Activated T-cell treated with anti-CD3 and anti-CD28 coated beads, Interleukin-2, amount 50 U/mL, for 24 hours (primary cell): ENCODE data around the gene TMBIM1.
A peak's percentile ranks its signal among the peaks of the same experiment; 100 is the strongest.

Experiments
- DNase-seq: peaks from one replicate; pipeline ENCODE4 v3.0.0-alpha.2; 2020
- H3K27ac Mint-ChIP-seq: 2 replicates; pipeline ENCODE4 v1.8.0; 2020; ENCODE audit warnings: mild to moderate bottlenecking, mixed read lengths
- H3K27me3 Mint-ChIP-seq: 2 replicates; pipeline ENCODE4 v1.8.0; 2020; ENCODE audit warnings: mixed read lengths
- H3K36me3 Mint-ChIP-seq: 2 replicates; pipeline ENCODE4 v1.8.0; 2020; ENCODE audit warnings: low read depth, mixed read lengths
- H3K4me1 Mint-ChIP-seq: 2 replicates; pipeline ENCODE4 v1.8.0; 2020; ENCODE audit warnings: low read depth, mixed read lengths
- H3K4me3 Mint-ChIP-seq: 2 replicates; pipeline ENCODE4 v1.8.0; 2020; ENCODE audit warnings: mild to moderate bottlenecking, moderate library complexity, mixed read lengths
- H3K9me3 Mint-ChIP-seq: 2 replicates; pipeline ENCODE4 v1.8.0; 2020; ENCODE audit warnings: mixed read lengths

Gene TMBIM1, protein sequence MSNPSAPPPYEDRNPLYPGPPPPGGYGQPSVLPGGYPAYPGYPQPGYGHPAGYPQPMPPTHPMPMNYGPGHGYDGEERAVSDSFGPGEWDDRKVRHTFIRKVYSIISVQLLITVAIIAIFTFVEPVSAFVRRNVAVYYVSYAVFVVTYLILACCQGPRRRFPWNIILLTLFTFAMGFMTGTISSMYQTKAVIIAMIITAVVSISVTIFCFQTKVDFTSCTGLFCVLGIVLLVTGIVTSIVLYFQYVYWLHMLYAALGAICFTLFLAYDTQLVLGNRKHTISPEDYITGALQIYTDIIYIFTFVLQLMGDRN

DNA sequence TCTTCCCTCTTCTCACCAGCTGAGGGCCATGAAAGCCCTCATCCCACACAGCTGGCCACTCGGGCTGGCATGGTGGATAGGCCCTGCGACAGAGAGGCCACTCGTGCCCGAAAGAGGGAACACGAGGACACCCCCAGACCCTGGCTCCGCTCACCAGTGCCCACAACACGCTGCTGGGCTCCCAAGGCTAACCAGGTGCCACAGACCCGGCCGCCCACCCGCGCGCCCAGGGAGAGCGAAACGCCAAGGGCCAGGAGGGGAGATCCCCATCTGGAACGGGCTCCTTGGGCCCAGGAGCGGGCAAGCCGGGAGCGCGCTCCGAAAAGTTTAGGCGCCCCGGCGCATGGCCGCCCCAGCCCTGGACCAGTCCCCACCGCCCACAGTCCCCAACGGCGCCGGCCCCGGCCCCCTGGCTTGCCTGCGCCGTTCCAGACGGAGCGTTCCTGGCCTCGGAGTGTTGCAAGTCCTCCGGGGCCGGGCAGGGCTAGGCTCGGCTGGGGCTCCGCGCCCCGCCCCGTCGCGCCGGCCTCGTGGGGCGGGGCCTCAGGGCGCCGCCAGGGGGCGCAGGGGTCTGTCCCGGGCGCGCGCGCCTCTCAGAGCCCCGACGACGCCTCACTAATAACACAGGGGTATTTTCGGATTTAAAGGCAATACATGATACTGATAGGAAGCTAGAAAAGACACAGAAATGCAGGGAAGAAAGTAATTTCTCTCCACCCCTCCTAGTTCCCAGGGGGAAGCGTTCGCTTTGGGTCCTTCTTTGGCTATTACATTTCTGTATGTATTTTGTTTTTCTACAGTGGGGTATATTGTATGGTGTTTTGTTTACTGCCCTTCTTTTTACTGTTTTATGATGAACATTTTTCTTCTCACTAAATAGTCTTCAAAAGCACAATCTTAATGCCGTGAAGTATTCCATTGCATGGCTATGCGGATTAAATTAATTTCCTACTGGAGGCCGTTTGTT lies at the start of gene TMBIM1:
Gene TMBIM1, minus strand, starts transcription at position 456 of the 967 bp plus-strand sequence. CDS start 10,362 bp downstream, outside the sequence.
- Mint-ChIP-seq H3K4me1 (peaks cover 55% of the 10 kb centered on the region), H3K4me3 (peak within 1 kb of the TSS; percentile 83), H3K27ac (peak within 1 kb of the TSS; percentile 92), H3K27me3 (no peaks in the 10 kb centered on the region), H3K36me3 (peaks cover 21% of the 10 kb centered on the region), H3K9me3 (no peaks in the 10 kb centered on the region)
- DNase-seq = peak; percentile 90

DNA sequence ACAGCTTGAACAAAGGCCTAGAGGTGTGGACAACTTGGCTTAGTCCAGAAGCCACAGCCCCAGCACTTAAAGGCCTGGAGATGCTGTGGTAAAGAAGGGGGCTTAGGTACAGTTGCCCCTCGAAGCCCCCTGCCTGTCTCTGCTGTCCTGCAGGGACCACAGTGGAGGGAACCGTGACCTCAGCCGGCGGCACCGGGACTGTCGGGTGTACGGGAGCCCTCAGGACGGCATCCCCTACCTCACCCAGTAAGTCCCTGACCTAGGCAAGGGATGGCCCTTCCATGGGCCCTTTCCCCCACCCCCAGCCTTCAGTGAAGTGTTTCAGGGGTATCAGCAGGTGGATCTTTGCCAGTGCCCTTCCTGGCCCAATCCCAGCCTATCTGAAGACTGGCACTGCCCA lies 49.1 kb upstream of the TMBIM1 start:
- no peaks in the 10 kb centered on the region for H3K27me3 Mint-ChIP-seq
- H3K9me3 Mint-ChIP-seq = no peaks in the 10 kb centered on the region
- H3K27ac Mint-ChIP-seq = no peak overlapping the region
- no peak overlapping the region for H3K4me3 Mint-ChIP-seq
- no peaks in the 10 kb centered on the region for H3K4me1 Mint-ChIP-seq
- H3K36me3 Mint-ChIP-seq = no peaks in the 10 kb centered on the region
- no peak for DNase-seq

DNA sequence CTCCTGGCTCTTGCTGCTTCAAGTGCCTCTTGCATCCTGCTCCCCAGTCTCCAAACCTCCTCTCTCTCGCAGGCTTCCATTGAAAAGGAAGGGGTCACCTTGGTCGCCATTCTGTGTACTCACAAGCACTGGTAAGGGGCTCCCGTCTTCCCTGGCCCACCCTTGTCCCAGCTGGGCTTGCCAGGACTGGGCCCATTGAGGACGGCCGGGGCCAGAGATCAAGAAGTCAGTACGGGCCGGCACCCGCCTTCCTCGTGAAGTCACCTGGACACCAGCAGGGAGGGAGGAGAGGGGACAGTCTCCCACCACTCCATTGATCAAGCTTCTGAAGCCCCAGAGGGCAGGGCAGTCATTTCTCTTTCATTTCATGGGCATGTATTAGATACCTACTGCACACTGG lies 48.4 kb upstream of the TMBIM1 start:
- Mint-ChIP-seq H3K9me3 (no peaks in the 10 kb centered on the region), H3K4me3 (no peak overlapping the region), H3K36me3 (no peaks in the 10 kb centered on the region), H3K27me3 (no peaks in the 10 kb centered on the region), H3K4me1 (no peaks in the 10 kb centered on the region), H3K27ac (no peak overlapping the region)
- DNase-seq = no peak

DNA sequence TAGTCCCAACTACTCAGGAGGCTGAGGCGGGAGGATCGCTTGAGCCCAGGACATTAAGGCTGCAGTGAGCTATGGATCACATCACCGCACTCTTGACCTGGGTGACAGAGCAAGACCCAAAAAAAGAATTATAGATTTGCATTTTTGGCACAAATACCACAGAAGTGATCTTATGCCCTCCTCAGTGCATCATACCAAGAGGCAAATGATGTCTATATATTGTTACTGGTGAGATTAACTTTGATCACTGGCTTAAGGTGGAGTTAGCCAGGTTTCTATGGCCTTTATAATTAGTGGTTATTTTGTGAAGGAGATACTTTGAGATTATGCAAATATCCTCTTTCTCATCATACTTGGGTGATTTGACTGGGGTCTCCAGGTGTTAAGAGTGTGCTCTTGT lies 42.2 kb upstream of the TMBIM1 start:
- H3K27me3 Mint-ChIP-seq = no peaks in the 10 kb centered on the region
- no peak overlapping the region for H3K27ac Mint-ChIP-seq
- H3K36me3 Mint-ChIP-seq = no peaks in the 10 kb centered on the region
- no peaks in the 10 kb centered on the region for H3K4me1 Mint-ChIP-seq
- no peak for DNase-seq
- no peak overlapping the region for H3K4me3 Mint-ChIP-seq
- no peaks in the 10 kb centered on the region for H3K9me3 Mint-ChIP-seq

DNA sequence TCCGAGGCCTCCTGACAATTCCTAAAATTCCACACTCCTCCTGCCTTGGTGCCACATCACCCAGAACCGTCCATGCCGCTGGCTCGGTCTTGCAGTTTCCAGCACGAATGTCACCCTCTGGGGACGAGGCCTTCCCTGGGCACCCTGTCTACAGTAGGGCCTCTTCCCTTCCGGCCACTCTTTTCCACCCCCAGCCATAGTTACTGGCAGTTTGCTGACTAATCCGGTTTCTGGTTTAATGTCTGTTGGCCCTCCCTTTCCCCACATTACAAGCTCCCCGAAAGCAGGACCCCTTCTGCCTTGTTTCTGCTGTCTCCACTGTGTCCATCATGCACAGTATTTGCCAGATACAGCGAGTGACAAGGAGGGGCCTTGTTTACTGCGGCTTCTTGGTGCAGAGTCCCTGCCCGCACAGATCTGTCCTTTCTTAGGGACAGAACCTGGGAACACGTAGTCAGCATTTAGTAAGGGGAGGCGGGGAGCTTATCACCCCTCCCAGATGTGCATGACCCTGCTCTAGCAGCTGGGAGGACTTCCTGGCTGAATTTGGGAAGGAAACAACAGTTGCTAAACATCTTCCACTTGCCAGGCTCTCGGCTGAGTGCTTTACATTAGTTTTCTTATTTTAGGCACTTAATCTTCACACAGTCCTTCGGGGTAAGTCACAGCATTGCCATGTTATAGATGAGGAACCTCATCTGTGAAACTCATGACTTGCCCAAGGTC lies 40.8 kb upstream of the TMBIM1 start:
- H3K27ac Mint-ChIP-seq = no peak overlapping the region
- H3K4me3 Mint-ChIP-seq = no peak overlapping the region
- H3K4me1 Mint-ChIP-seq = no peaks in the 10 kb centered on the region

DNA sequence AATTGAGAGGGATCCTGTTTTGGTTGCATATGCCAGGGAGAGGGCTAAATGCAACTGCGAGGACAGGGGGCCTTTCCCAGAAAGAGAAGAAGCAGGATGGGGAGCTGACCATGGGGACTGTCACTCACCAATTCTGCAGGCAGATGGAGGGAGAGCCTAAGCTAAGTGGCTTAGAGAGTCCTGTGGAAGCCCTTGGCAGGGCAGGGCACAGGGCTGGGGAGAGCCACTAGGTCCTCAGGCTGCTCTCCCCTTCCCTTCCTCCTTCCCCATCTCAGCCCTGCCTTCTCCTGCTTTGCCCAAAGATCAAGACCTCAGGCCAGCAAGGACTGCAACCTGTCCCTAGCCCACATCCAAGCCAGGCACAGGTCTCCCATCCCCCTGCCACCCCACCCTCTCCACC lies 40.0 kb upstream of the TMBIM1 start:
- no peak overlapping the region for H3K27ac Mint-ChIP-seq
- no peaks in the 10 kb centered on the region for H3K9me3 Mint-ChIP-seq
- H3K27me3 Mint-ChIP-seq = no peaks in the 10 kb centered on the region
- H3K4me3 Mint-ChIP-seq = no peak overlapping the region
- no peaks in the 10 kb centered on the region for H3K36me3 Mint-ChIP-seq
- DNase-seq = no peak
- no peaks in the 10 kb centered on the region for H3K4me1 Mint-ChIP-seq

More for the DNA sequence above, 40.8 kb upstream of the TMBIM1 start:
- Mint-ChIP-seq H3K27me3 (no peaks in the 10 kb centered on the region), H3K36me3 (no peaks in the 10 kb centered on the region), H3K9me3 (no peaks in the 10 kb centered on the region)
- no peak for DNase-seq

DNA sequence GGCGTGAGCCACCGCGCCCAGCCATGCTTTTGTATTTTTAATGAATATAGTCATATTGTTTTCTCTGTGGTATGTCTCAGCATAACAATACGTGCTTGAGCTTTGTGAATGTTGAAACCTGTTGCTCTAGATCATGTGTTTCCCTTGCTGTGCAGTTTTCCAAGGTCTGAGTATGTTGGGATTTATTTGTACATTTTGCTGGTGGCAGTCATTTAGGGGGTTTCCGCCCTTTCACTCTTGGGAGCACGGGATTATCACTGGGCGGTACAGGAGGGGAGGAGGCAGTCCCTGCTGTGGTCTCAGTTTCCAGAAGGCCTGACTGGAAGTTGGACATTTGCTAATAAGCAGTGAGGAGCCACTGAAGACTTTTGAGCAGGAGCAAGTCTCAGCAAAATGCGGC lies 39.4 kb upstream of the TMBIM1 start:
- Mint-ChIP-seq H3K27me3 (no peaks in the 10 kb centered on the region), H3K4me1 (peaks cover 1% of the 10 kb centered on the region), H3K36me3 (no peaks in the 10 kb centered on the region), H3K4me3 (no peak overlapping the region), H3K27ac (no peak overlapping the region), H3K9me3 (no peaks in the 10 kb centered on the region)
- no peak for DNase-seq

DNA sequence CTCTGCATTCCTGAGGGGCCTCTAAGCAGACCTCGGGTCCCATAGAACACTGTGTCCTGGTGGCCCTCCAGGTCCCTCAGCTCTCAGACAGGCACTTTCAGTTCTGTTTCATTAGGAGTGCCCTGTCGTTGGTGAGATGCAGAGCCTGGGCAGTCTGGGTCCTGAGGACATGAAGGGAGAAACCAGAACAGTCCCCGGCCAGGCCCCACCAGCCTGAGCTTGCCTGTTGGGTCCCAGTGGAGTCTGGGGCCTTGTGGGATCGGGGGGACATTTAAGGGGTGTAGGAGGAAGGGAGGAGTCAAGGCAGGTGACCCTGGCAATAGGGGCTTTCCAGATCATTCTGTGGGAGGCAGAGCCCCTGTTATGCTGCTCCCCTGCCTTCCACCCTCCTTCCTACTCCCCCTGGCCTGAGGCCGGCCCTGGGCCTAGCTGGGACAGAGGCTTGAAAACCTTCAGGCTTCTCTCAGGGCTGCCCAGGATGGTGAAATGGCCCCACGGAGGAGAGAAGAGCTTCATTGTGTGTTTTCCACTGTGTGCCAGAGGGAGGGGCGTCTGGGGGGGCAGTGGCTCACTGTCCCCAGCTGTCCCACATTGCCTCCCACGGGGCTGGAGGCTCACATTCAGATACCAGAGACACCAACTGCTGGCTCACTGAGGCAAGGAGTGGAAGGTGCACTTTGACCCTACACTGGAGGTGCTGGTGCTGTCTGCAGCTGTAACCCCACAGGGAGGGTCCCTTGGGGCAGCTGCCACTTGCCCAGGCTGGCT lies 37.7 kb upstream of the TMBIM1 start:
- Mint-ChIP-seq H3K27ac (no peak overlapping the region), H3K4me3 (no peak overlapping the region), H3K36me3 (no peaks in the 10 kb centered on the region), H3K4me1 (peaks cover 14% of the 10 kb centered on the region), H3K9me3 (no peaks in the 10 kb centered on the region), H3K27me3 (no peaks in the 10 kb centered on the region)
- no peak for DNase-seq

DNA sequence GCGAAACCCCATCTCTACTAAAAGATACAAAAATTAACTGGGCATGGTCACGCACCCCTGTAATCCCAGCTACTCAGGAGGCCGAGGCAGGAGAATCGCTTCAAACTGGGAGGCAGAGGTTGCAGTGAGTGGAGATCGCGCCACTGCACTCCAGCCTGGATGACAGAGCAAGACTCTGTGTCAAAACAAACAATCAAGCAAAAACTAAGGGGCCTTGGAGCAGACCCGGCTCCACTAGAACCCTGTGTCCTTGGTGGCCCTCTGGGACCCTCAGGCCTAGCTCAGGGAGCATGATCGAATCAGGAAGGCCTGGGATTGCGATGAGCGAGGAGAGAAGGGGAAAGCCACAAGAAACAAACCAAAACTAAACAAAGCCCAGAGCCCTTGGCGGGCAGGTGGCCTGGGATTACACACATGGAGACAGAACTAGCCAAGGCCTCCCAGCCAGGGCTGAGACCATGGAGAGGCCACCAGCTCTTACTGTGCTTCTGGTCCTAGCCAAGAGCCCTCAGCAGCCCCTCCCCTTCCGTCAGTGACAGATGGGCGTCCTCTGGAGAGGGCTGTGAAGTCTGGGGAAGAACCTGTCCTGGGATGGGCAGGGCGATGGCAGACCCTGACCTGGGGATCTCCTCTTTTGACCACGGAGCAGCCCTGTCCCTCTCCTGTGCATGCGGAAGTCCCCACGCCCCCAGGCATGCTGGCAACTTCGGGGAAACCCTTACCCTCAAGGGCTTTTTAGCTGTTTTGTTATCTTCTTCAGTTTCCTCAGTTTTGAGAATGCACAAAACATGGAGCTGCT lies 36.9 kb upstream of the TMBIM1 start:
- DNase-seq = no peak
- Mint-ChIP-seq H3K4me3 (no peak overlapping the region), H3K27ac (no peak overlapping the region), H3K27me3 (peaks cover 1% of the 10 kb centered on the region), H3K4me1 (peaks cover 17% of the 10 kb centered on the region), H3K36me3 (no peaks in the 10 kb centered on the region), H3K9me3 (no peaks in the 10 kb centered on the region)

DNA sequence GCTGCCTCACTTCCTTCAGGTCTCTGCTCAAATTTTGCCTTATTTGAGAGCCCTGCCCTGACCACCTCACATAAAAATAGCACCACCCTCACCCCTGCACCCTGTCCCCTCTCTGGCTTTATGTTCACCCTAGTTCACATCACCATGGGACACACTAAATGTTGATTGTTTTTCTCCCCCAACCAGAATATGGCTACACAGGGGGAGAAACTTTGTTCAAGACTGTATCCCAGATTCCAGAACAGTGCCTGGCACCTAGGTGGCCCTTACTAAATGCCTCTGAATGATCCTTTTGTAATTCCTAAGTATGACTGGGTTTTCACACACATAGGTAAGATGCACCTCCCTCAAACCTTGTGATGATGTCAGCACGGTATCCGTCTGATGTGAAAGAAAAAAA lies 36.0 kb upstream of the TMBIM1 start:
- Mint-ChIP-seq H3K27me3 (peaks cover 10% of the 10 kb centered on the region), H3K4me1 (peaks cover 26% of the 10 kb centered on the region), H3K4me3 (no peak overlapping the region), H3K27ac (no peak overlapping the region), H3K36me3 (no peaks in the 10 kb centered on the region), H3K9me3 (no peaks in the 10 kb centered on the region)
- DNase-seq = no peak

DNA sequence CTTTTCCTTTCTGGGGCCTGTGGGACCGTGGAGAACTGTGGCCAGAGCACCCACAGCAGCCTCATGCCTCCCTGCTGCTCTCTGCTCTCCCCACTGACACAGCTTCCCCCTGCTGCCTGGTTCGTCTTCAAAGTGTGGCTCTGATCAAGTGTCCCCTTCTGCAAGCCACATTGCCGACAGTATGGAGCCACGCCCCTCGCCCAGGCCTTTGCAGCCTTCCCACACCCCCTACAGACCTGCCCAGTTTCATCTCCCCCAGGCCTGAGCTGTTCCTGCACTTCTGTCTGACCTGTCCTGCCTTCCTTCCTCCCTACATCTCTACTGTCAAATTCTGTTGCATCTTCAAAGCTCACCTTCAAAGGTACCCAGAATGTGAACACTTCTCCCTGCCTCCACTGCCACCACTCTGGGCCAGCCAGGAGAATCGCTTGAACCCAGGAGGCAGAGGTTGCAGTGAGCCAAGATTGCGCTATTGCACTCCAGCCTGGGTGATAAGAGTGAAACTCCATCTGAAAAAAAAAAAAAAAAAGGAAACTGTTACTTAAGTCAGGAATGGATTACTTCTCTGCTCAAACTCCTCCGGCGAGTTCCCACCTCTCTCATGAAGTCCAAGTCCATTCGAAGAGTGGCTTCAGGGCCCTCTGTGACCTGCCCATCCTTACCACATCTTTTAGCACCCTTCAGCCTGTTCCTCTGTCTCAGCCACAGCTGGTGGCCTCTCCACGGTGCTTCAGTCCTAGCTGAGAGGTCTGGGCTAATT lies 35.3 kb upstream of the TMBIM1 start:
- DNase-seq = no peak
- Mint-ChIP-seq H3K27ac (no peak overlapping the region), H3K9me3 (no peaks in the 10 kb centered on the region), H3K27me3 (peaks cover 10% of the 10 kb centered on the region), H3K4me1 (peaks cover 27% of the 10 kb centered on the region), H3K36me3 (no peaks in the 10 kb centered on the region), H3K4me3 (no peak overlapping the region)

DNA sequence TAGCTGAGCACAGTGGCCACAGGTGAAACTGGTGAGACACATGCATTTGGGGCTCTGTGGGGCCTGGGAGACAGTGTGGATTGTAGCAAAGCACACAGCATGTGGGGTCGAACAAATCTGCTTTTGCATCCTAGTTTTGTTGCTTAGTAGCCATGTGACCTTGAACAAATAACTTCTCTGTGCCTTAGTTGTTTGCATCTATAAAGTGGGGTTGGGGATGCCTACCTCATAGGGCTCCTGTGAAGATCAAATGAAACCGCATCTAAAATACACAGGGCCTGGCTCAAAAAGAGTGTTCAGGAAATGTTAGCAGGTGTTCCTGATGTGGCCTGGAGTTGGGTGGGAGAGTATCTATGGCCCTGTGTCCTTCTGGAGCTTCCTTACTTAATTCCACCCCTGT lies 34.0 kb upstream of the TMBIM1 start:
- H3K4me3 Mint-ChIP-seq = no peak overlapping the region
- peaks cover 30% of the 10 kb centered on the region for H3K4me1 Mint-ChIP-seq
- no peaks in the 10 kb centered on the region for H3K36me3 Mint-ChIP-seq
- peaks cover 10% of the 10 kb centered on the region for H3K27me3 Mint-ChIP-seq
- no peak for DNase-seq
- no peaks in the 10 kb centered on the region for H3K9me3 Mint-ChIP-seq
- H3K27ac Mint-ChIP-seq = no peak overlapping the region
